Stimulated activated CD8-positive, alpha-beta memory T cell treated with anti-CD3 and anti-CD28 coated beads, Interleukin-2, amount 100 ng/mL, for 1 hour (primary cell): Measurements from ENCODE around the gene COL8A1.

Source experiments
- DNase-seq, 2 donors: peaks; one replicate each; pipeline ENCODE4 v3.0.0-alpha.2; 2020; ENCODE audit warnings: low read depth in 2 of 2

Gene COL8A1

GRCh38 chr3:99760629-99761028 is 122.2 kb downstream of the COL8A1 start:
- DNase-seq, result no peak

GRCh38 chr3:99761415-99762165 is 123.2 kb downstream of the COL8A1 start:
- DNase-seq, result no peak

DNA sequence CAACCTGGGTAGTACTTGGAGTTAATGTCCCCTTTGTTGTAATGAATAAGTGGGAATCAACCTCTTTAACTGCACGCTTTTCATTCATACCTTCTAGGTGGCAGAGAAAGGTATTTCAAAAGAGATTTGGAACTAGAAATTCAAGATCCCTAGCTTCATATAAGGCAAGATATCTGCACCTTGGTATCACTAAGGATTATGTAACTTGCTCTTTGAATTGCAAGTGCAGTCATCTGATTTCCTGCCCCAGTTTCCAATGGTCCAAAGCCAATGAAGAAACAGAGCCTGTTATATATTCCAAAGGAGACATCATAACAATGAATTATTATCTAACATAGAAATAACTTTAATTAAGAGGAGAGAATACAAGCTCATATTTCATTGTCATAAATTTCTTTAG is 124.5 kb downstream of the COL8A1 start:
- DNase-seq, result no peak

DNA sequence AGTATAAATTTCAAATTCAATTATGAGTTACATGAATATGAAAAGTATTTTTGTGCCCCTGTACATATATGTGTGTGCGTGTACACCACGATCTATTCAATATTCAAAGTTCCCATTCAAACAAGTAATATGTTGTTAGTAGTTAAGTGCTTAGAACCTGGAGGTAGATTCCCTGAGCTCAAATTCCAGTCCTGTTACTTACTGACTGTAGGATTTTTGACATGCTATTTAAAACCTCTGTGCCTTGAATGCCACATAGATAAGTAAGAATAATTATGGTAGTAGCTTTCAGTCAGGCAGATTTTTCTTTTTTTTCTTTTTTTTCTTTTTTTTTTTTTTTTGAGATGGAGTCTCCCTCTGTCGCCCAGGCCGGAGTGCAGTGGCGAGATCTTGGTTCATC is 126.0 kb downstream of the COL8A1 start:
- no peak for DNase-seq

GRCh38 chr3:99765042-99765942 is 126.9 kb downstream of the COL8A1 start:
- DNase-seq, result no peak

DNA sequence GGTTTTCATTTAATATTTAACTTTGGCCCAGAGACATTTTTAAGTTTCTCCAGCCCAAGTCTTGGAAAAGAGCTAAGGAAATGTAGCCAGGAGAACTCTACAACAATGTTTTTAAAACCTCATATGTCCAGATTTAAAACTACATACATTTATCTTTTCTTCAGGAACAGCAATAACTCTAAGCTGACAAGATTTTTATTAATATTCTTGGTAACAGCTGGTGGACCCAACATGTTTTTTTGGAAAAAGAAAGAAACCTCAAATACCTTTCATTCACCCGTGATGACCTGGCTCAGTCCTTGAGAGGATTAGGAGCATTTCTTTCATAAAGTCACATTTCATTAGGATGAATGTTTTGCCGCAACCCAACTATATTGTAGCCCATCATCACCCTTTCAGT is 128.9 kb downstream of the COL8A1 start:
- DNase-seq, result no peak

GRCh38 chr3:99768126-99768525 is 129.7 kb downstream of the COL8A1 start:
- DNase-seq, result no peak

GRCh38 chr3:99768808-99769501 is 130.6 kb downstream of the COL8A1 start:
- DNase-seq, result no peak

DNA sequence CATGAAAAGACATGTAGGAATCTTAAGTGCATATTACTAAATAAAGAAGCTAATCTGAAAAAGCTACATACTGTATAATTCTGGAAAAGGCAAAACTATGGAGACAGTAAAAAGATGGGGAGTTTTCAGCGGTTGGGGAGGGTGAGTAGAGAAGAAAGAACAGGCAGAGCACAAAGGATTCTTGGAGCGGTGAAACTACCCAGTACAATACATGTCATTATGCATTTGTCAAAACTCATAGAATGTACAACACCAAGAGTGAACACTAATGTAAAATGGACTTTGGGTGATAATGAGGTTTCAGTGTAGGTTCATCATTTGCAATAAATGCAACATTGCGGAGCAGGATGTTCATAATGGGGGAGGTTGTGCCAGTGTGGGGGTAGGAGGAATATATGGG is 133.8 kb downstream of the COL8A1 start:
- DNase-seq, result no peak

DNA sequence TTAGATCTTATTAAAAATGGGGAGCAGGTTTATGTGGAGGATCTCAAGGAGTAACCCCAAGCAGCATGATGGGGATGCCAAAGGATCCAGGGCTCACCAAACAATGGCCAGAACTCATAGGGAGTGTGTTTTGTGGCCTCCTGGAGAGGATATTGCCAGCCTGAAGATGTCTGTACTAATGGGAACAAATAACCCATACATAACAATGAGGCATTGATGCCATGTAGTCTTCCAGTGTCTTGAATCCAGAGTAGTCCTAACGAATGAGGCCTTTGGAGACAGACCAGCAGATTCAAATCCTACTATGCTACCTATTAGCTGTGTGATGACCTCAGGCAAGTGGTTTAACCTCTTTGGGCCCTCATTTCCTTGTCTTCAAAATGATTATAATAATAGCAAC is 134.3 kb downstream of the COL8A1 start:
- DNase-seq, result no peak

DNA sequence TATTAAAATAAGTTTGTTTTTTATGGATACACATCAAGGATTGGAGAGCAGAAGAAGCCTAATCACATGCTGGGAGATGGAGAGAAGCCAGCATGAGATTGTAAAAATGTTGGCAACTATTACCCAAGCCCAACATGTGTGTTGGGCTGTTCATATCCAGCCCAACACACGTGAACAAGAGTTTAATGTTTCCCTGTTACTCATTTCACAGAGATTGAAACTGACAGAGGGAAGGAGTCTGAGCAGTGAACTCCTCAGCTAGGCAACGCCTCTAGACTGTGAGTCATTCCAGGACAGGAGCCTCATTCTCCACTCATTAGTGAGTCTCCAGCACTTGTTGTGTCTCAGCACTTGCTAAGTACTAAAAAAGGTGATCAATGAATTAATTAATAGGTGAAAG is 136.1 kb downstream of the COL8A1 start:
- DNase-seq, result no peak

DNA sequence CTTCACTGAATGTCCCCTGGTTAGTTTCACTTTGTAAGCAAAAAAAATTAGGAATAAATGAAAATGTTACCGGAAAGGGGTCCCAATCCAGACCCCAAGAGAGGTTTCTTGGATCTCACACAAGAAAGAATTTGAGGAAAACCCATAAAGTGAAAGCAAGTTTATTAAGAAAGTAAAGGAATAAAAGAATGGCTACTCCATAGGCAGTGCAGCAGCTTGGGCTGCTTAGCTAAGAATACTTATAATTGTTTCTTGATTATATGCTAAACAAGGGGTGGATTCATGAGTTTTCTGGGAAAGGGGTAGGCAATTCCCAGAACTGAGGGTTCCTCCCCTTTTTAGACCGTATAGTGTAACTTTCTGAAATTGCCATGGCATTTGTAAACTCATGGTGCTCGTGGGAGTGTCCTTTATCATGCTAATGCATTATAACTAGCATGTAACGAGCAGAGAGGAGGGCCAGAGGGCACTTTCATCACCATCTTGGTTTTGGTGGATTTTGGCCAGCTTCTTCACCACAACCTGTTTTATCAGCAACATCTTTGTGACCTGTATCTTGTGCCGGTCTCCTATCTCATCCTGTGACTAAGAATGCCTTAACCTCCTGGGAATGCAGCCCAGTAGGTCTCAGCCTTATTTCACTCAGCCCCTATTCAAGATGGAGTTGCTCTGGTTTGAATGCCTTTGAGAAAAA is 138.3 kb downstream of the COL8A1 start:
- DNase-seq, result no peak

DNA sequence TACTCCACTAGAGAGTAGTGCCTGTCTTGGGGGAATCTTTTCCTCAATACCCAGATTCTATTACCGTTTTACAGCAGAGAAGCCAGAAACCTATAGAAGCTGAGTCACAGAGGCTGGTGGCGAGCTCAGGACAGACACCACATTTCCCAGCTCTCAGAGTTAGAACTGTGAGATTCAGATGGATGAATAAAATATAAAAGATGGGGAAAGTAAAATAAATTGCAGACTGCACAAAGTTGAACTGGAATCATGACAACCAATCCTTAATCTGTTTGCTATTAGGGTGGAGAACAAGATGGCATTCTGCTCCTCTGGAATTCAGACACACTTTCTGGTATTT is 138.8 kb downstream of the COL8A1 start:
- no peak for DNase-seq

- no peak for DNase-seq
Measured at GRCh38 chr3:99777708-99778107, 139.3 kb downstream of the COL8A1 start.

DNA sequence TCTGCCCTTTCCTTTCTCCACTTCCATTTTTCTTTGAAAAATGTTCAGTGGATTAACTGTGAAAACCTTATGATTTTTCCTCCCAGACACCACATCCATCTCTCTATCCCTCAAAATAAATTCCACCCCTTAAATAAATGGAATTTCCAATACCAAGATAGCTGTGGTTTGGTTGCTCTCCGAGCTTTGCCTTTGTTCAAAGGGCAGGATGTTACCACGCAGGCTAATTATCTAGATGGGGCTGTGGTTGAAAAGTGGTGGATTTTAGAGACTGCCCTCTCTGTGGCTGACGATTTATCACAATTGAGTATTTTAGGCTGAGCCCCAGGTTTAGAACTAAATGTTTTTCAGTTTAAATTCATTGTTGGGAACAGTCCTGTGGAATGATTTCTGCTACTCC is 142.4 kb downstream of the COL8A1 start:
- no peak for DNase-seq

DNA sequence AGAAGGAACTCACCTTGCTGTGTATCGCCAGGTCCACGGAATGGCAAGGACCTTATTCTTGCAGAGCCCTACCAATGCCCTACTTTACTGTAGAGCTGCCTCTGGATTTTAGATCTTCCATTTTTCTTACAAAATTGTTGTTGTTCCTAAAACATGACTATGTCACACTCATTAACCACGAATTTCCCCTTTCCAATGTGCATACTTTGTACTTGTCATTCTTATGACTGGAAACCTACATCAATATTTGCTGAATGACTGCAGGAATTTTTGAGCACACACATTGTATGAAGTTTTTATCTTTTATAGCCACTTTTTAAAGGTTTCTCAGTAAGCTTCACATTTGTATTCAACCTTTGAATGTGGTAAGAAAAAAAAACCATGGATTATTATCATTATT is 143.4 kb downstream of the COL8A1 start:
- DNase-seq, result no peak

GRCh38 chr3:99783011-99783573 is 144.7 kb downstream of the COL8A1 start:
- no peak for DNase-seq

- no peak for DNase-seq
Measured at GRCh38 chr3:99789011-99789721, 150.8 kb downstream of the COL8A1 start.

- DNase-seq, result no peak
Measured at GRCh38 chr3:99794485-99794884, 156.1 kb downstream of the COL8A1 start.

- DNase-seq, result no peak
Measured at GRCh38 chr3:99795573-99795972, 157.2 kb downstream of the COL8A1 start.

GRCh38 chr3:99799422-99799821 is 161.0 kb downstream of the COL8A1 start:
- no peak for DNase-seq
